Central memory CD8-positive, alpha-beta T cell (primary cell): Measurements from ENCODE around the gene DDAH1.
"Not testable (repeated sequence)": the region's sequence is repeated elsewhere in the genome, so short reads cannot be mapped to it uniquely, and the experiment has no call there.

Experiments used
- ATAC-seq: fragments of 150-1000 bp; cut with Tn5 transposase; replicated peaks from 2 replicates; pipeline ENCODE4 v1.10.0; 2022; ENCODE audit warnings: mild to moderate bottlenecking, moderate FRiP score, moderate number of reproducible peaks; ENCODE audit not compliant: poor library complexity, severe bottlenecking; ENCODE audit errors: extremely low read depth
- DNase-seq, 2 donors: peaks; one replicate each; pipeline ENCODE4 v3.0.0; 2021; ENCODE audit warnings: low spot score in 2 of 2
- H3K27ac Mint-ChIP-seq: one replicate; pipeline ENCODE4 v1.8.0; 2022; ENCODE audit warnings: low read depth, mild to moderate bottlenecking, moderate library complexity, mixed read lengths
- H3K27me3 Mint-ChIP-seq: one replicate; pipeline ENCODE4 v1.8.0; 2022; ENCODE audit warnings: mixed read lengths
- H3K36me3 Mint-ChIP-seq: one replicate; pipeline ENCODE4 v1.8.0; 2022; ENCODE audit warnings: mild to moderate bottlenecking, moderate library complexity, mixed read lengths; ENCODE audit not compliant: insufficient read depth
- H3K4me1 Mint-ChIP-seq: one replicate; pipeline ENCODE4 v1.8.0; 2022; ENCODE audit warnings: mixed read lengths
- H3K4me3 Mint-ChIP-seq: one replicate; pipeline ENCODE4 v1.8.0; 2022; ENCODE audit warnings: mild to moderate bottlenecking, moderate library complexity, mixed read lengths
- H3K9me3 Mint-ChIP-seq: one replicate; pipeline ENCODE4 v1.8.0; 2022; ENCODE audit warnings: mixed read lengths

Gene DDAH1

GRCh38 chr1:85356130-85356529 is 108.8 kb downstream of the DDAH1 start:
- no peak overlapping the region for H3K27ac Mint-ChIP-seq
- no peaks in the 10 kb centered on the region for H3K4me1 Mint-ChIP-seq
- no peaks in the 10 kb centered on the region for H3K9me3 Mint-ChIP-seq
- DNase-seq (no peak), ATAC-seq (no peak)
- peaks cover 10% of the 10 kb centered on the region for H3K27me3 Mint-ChIP-seq
- no peak overlapping the region for H3K4me3 Mint-ChIP-seq
- H3K36me3 Mint-ChIP-seq = no peaks in the 10 kb centered on the region

- Mint-ChIP-seq H3K4me1 (no peaks in the 10 kb centered on the region), H3K27ac (no peak overlapping the region), H3K4me3 (no peak overlapping the region), H3K27me3 (peaks cover 20% of the 10 kb centered on the region), H3K36me3 (no peaks in the 10 kb centered on the region), H3K9me3 (no peaks in the 10 kb centered on the region)
- ATAC-seq (no peak), DNase-seq (no peak)
Observed at GRCh38 chr1:85352055-85352454, 112.9 kb downstream of the DDAH1 start.

DNA sequence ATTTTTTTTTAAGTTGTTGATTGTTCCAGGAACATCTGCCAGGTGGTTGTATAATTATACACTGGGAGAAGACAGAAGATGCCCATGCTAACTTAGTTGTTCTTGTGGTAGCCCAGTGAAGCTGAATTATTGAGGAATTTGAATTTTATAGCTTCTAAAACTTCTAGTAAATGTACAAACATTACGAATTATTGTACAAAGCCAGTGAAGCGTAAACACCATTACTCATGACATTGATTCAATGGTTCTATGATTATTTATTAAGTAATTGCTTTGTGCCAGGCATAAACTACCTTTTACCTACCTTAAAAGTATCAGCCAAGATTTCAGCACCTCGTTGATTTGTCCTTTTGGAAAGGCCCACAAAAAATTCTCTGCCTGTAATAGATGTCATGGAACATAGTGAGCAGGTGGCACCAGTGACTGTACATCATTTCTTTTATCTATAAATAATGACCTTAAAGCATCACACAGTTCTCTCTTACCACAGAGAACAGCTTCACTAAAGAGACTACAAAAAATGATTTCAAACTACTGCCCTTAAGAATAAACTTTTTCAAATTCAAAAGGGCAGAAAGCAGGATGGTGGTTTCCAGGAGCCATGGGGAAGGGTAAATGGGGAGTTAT is 113.6 kb downstream of the DDAH1 start:
- DNase-seq (no peak), ATAC-seq (no peak)
- Mint-ChIP-seq H3K4me1 (no peaks in the 10 kb centered on the region), H3K27ac (no peak overlapping the region), H3K4me3 (no peak overlapping the region), H3K9me3 (no peaks in the 10 kb centered on the region), H3K36me3 (no peaks in the 10 kb centered on the region), H3K27me3 (peaks cover 20% of the 10 kb centered on the region)

GRCh38 chr1:85349224-85349623 is 115.7 kb downstream of the DDAH1 start:
- H3K27ac Mint-ChIP-seq = no peak overlapping the region
- no peaks in the 10 kb centered on the region for H3K9me3 Mint-ChIP-seq

DNA sequence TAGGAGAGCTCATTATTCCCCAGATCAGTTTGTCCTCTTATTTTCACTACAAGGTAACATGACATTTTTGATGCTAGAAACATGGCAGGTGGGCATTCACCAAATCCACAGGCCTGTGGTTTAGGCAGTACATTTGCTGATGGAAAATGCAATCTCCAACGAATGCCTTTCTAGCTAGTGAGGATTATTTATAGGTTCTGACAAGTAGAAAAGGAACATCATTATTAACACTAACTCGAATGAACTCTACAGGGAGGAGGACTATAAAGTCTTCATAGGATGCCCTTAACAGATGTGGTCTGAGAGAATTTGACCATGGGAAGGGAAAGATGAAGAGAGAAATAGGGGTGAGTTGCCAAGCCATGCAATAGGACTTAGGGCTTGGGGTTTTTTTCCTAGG is 117.1 kb downstream of the DDAH1 start:
- DNase-seq = no peak
- Mint-ChIP-seq H3K27ac (no peak overlapping the region), H3K27me3 (peaks cover 10% of the 10 kb centered on the region), H3K4me3 (no peak overlapping the region), H3K36me3 (no peaks in the 10 kb centered on the region), H3K4me1 (no peaks in the 10 kb centered on the region), H3K9me3 (no peaks in the 10 kb centered on the region)
- ATAC-seq = no peak

More at GRCh38 chr1:85349224-85349623, 115.7 kb downstream of the DDAH1 start:
- Mint-ChIP-seq H3K36me3 (no peaks in the 10 kb centered on the region), H3K4me1 (no peaks in the 10 kb centered on the region), H3K4me3 (no peak overlapping the region), H3K27me3 (peaks cover 17% of the 10 kb centered on the region)
- DNase-seq = no peak
- ATAC-seq = no peak

DNA sequence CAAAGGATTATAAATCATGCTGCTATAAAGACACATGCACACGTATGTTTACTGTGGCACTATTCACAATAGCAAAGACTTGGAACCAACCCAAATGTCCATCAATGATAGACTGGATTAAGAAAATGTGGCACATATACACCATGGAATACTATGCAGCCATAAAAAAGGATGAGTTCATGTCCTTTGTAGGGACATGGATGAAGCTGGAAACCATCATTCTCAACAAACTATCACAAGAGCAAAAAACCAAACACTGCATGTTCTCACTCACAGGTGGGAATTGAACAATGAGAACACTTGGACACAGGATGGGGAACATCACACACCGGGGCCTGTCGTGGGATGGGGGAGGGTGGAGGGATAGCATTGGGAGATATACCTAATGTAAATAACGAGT is 117.7 kb downstream of the DDAH1 start:
- not testable (repeated sequence) for H3K27me3 Mint-ChIP-seq, ATAC-seq, H3K4me1 Mint-ChIP-seq, H3K9me3 Mint-ChIP-seq, H3K27ac Mint-ChIP-seq, H3K36me3 Mint-ChIP-seq, DNase-seq, H3K4me3 Mint-ChIP-seq

GRCh38 chr1:85344256-85344694 is 120.7 kb downstream of the DDAH1 start:
- H3K27ac Mint-ChIP-seq = no peak overlapping the region
- no peaks in the 10 kb centered on the region for H3K4me1 Mint-ChIP-seq
- ATAC-seq = no peak

DNA sequence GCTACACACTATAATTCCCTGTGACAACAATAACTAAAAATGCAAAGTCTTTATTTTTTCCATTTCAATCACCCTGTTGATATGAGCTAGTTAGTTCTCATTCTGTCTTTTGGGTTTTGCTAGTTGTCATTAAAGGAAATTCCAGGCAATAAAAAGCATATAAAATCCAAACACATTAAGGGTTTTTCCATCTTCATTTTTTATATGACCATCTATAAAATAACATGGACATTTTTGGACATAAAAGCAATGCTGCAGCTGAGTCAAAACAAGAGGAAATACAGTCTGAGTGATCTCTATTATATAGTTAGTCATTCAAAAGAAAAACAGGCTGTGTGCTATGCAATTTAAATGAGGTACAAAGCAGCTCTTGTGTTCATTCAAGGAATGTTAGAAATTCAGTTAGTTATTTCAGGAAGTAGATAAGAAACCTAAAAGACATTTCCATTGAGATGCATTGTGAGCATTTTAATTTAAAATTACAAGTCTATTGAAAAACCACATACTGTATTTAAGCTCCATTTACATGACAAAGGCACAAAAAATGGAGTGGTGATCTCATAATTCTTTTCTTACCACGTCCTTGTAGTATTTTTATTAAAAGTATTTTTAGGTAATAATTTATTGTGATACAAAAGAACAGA is 121.2 kb downstream of the DDAH1 start:
- no peak for ATAC-seq
- H3K9me3 Mint-ChIP-seq = no peaks in the 10 kb centered on the region
- H3K4me3 Mint-ChIP-seq = no peak overlapping the region
- H3K4me1 Mint-ChIP-seq = no peaks in the 10 kb centered on the region
- no peak overlapping the region for H3K27ac Mint-ChIP-seq
- no peak for DNase-seq
- no peaks in the 10 kb centered on the region for H3K36me3 Mint-ChIP-seq
- peaks cover 32% of the 10 kb centered on the region for H3K27me3 Mint-ChIP-seq

More at GRCh38 chr1:85344256-85344694, 120.7 kb downstream of the DDAH1 start:
- no peaks in the 10 kb centered on the region for H3K36me3 Mint-ChIP-seq
- no peaks in the 10 kb centered on the region for H3K9me3 Mint-ChIP-seq
- no peak overlapping the region for H3K4me3 Mint-ChIP-seq
- DNase-seq = no peak
- peaks cover 27% of the 10 kb centered on the region for H3K27me3 Mint-ChIP-seq

DNA sequence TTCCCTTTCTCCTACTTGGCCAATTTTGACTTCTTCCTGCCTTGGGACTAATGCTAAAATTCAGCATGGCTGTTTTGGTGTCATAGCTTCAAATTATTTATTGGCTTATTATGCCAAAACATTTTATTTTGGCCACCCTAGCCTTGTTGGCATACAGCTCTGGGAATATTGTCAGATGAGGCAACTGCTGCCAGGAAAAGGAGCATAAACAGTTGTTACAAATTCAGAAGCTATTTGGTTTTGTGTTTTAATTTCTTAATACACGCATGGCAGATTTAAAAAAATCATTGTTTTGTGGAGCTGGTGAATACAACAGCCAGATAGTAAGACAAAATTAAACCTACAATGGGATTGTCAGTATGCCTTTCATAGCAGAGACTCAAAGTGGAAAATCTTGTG is 121.7 kb downstream of the DDAH1 start:
- DNase-seq (no peak), ATAC-seq (no peak)
- Mint-ChIP-seq H3K4me1 (no peaks in the 10 kb centered on the region), H3K4me3 (no peak overlapping the region), H3K36me3 (no peaks in the 10 kb centered on the region), H3K27me3 (peaks cover 32% of the 10 kb centered on the region), H3K9me3 (no peaks in the 10 kb centered on the region), H3K27ac (no peak overlapping the region)

DNA sequence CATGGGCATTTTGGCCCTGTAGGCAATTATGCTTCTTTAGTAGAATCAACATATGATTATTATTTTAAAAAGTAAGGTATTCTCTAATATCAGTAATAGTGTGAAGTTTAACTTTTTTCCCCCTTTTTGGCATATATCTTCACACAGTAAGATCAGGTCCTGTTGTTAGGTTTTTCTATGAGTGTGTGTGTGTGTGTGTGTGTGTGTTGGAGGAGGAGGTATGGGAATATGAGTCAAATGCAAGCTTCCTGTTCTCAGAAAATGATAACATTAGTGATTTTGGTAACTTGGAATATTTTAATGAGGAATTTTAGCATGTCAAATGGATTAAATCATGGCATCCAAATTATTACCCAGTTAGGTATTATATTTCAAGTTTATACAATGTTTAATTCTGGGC is 122.8 kb downstream of the DDAH1 start:
- no peak for ATAC-seq
- no peak for DNase-seq
- Mint-ChIP-seq H3K4me1 (no peaks in the 10 kb centered on the region), H3K27ac (no peak overlapping the region), H3K36me3 (no peaks in the 10 kb centered on the region), H3K9me3 (no peaks in the 10 kb centered on the region), H3K4me3 (no peak overlapping the region), H3K27me3 (peaks cover 32% of the 10 kb centered on the region)

DNA sequence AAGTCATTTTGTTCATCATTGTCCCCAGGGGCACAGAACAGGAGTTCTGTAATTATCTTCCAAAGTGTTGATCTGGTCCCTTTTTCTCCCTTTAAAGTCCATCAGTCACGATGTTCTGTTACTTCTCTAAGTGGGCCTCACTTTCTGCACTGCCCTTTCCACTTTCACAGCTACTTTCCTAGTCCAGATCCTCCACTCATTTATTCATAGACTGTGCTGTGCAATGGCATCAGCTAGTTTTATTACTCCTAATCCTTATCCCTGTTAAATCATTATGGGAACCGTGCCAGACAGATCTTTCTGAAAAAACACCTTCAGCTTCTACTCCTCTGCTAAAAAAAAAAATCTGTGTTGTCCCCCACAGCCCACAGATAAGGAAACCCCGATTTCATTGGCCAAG is 124.5 kb downstream of the DDAH1 start:
- Mint-ChIP-seq H3K4me1 (no peaks in the 10 kb centered on the region), H3K27me3 (peaks cover 32% of the 10 kb centered on the region), H3K9me3 (no peaks in the 10 kb centered on the region), H3K4me3 (no peak overlapping the region), H3K36me3 (peaks cover 1% of the 10 kb centered on the region), H3K27ac (no peak overlapping the region)
- no peak for ATAC-seq
- DNase-seq = no peak

- Mint-ChIP-seq H3K9me3 (no peaks in the 10 kb centered on the region), H3K27ac (no peak overlapping the region), H3K36me3 (peaks cover 1% of the 10 kb centered on the region), H3K27me3 (peaks cover 32% of the 10 kb centered on the region), H3K4me1 (peaks cover 2% of the 10 kb centered on the region), H3K4me3 (no peak overlapping the region)
- DNase-seq = no peak
- ATAC-seq = no peak
Observed at GRCh38 chr1:85339656-85340399, 125.1 kb downstream of the DDAH1 start.

DNA sequence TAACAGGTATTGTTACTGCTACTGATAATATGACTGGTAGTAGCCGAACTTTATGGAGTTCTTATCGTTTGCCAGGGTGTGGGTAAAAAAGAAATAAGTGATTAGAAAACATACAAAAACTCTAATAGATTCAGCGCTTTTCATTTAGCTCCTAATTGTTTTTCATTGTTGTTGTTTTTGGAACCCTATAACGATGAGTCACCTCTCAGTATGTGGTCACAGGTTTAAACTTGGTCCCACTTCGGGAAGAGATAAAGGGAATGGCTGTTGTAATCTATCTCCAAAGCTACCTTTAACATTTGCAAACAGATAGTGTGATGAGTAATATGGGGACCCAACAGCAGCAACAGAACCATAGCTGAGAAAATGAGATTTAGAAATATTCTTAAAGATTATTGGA is 125.9 kb downstream of the DDAH1 start:
- Mint-ChIP-seq H3K9me3 (no peaks in the 10 kb centered on the region), H3K36me3 (peaks cover 1% of the 10 kb centered on the region), H3K27me3 (peaks cover 32% of the 10 kb centered on the region), H3K4me3 (no peak overlapping the region), H3K27ac (no peak overlapping the region), H3K4me1 (peaks cover 7% of the 10 kb centered on the region)
- no peak for ATAC-seq
- DNase-seq = no peak
